Brain microvascular endothelial cell (primary cell): ENCODE data around the gene MRPL14.

Experiments
- DNase-seq: peaks from one replicate; pipeline ENCODE4 v3.0.0-alpha.2; 2020
- H3K27ac ChIP-seq: fragments of 250-450 bp; sonication (Bioruptor Pico); 2 replicates; pipeline ENCODE4 v1.5.1; 2020; ENCODE audit warnings: mild to moderate bottlenecking, moderate library complexity
- H3K27me3 ChIP-seq: fragments of 250-450 bp; sonication (Bioruptor Pico); replicated peaks from 2 replicates; pipeline ENCODE4 v1.5.1; 2020; ENCODE audit warnings: mild to moderate bottlenecking
- H3K36me3 ChIP-seq: fragments of 250-450 bp; sonication (Bioruptor Pico); replicated peaks from 2 replicates; pipeline ENCODE4 v1.5.1; 2020; ENCODE audit warnings: mild to moderate bottlenecking
- H3K4me3 ChIP-seq: 2 replicates; pipeline ENCODE4 v1.5.1; 2011; ENCODE audit warnings: low read depth, mild to moderate bottlenecking, control low read depth, low read length, moderate library complexity
- in situ Hi-C: cut with HindIII; loops from 2 replicates; pipeline ENCODE4 v1.10.0; 2017; ENCODE audit warnings: low sequenced_read_pairs, low pct_ligation_motif_present
- TF ChIP-seq, protein P1 (sequence below): IDR thresholded peaks from 2 replicates; pipeline ENCODE4 v1.5.1; 2011; ENCODE audit warnings: low read depth, mild to moderate bottlenecking, moderate library complexity, low read length, control low read depth, inconsistent platforms; ENCODE audit errors: missing control alignments

The MRPL14 gene

DNA sequence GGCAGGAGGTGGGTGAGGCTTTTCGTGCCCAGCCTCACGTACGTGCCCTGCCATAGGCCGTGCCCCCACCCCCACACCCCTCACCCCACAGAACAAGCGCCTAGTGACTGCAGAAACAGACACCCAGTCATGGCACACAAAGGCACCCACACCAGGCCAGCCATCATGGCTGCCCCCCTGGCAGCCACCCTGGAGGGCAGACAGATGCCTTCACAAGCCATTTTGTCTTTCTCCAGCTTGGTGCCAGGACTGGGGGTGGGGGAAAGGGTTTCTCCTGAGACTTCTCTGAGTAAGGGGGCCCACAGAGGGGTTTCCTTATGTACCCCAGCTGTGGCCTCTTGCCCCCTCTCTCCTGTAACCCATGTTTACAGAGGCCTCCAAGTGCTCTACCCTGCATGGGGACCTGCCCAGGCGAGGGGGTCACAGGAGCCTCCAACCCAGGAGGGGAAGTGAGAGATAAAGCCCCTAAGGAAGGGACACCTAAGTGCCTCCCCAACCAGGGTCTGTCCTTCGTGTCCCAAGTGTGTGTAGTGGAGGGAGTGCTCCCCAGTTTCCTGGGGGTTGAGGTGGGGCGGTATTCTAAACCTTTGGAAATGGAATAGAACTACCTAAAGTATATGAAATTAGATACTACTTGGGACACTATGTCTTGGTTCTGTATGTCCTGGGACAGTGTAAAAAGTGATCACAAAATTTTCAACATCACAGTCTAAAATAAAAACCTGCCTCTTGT is 49.9 kb downstream of the MRPL14 start:
- TF ChIP-seq, protein P1, sequence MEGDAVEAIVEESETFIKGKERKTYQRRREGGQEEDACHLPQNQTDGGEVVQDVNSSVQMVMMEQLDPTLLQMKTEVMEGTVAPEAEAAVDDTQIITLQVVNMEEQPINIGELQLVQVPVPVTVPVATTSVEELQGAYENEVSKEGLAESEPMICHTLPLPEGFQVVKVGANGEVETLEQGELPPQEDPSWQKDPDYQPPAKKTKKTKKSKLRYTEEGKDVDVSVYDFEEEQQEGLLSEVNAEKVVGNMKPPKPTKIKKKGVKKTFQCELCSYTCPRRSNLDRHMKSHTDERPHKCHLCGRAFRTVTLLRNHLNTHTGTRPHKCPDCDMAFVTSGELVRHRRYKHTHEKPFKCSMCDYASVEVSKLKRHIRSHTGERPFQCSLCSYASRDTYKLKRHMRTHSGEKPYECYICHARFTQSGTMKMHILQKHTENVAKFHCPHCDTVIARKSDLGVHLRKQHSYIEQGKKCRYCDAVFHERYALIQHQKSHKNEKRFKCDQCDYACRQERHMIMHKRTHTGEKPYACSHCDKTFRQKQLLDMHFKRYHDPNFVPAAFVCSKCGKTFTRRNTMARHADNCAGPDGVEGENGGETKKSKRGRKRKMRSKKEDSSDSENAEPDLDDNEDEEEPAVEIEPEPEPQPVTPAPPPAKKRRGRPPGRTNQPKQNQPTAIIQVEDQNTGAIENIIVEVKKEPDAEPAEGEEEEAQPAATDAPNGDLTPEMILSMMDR: no peak
- no peak overlapping the region for H3K27ac ChIP-seq
- in situ Hi-C loops: no loop called here
- no peaks in the 10 kb centered on the region for H3K27me3 ChIP-seq
- H3K36me3 ChIP-seq: no peaks in the 10 kb centered on the region
- DNase-seq: no peak
- H3K4me3 ChIP-seq: no peak overlapping the region

GRCh38 chr6:44076356-44077213 is 50.7 kb downstream of the MRPL14 start:
- H3K27me3 ChIP-seq: no peaks in the 10 kb centered on the region
- H3K27ac ChIP-seq: no peak overlapping the region
- DNase-seq: no peak
- H3K36me3 ChIP-seq: no peaks in the 10 kb centered on the region
- in situ Hi-C loops: no loop called here
- no peak overlapping the region for H3K4me3 ChIP-seq
- TF ChIP-seq, protein P1: no peak

- no peaks in the 10 kb centered on the region for H3K27me3 ChIP-seq
- H3K36me3 ChIP-seq: no peaks in the 10 kb centered on the region
- H3K27ac ChIP-seq: no peak overlapping the region
- in situ Hi-C loops: no loop called here
- TF ChIP-seq, protein P1: no peak
- no peak for DNase-seq
- H3K4me3 ChIP-seq: no peak overlapping the region
Measured at GRCh38 chr6:44075647-44076355, 51.5 kb downstream of the MRPL14 start.

DNA sequence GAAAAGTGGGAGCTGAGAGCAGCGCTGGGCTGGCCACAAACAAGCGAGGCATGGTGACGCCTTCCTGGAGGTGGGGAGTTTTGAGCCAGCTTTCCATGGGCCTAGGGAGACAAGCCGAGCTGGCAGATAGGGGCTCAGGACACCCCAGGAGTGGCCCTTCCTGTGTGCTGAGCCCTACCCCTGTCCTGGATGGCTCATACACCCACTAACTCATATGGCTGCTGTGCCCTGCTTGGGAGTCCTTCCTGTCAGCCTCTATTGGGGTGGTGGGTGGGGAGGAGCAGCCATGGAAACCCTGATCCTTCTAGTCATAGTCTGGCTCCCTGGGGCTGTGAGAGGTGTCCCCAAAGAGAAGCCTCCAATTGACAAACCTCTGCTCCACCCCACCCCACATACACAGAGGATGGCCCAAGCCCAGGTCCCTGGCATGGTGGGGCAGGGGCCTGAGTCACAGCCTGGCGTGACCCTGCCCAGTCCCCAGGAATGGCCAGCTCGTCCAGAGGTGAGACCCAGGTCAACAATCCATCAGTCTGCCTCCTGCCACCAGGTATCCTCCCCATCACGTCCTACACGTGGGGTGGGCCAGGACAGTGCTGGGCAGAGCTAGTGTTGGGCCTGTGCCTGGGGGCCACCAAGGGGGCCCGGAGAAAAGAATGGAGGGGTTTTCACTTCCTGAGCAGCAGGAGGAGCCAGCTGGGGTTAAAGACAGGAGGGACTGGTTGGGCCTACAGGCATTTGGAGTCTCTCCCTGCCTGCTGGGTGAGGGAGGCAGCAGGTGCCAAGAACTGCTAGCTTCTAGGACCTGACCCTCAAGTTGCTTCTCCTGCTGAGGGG is 52.2 kb downstream of the MRPL14 start:
- no peak for DNase-seq
- no peak overlapping the region for H3K27ac ChIP-seq
- H3K36me3 ChIP-seq: no peaks in the 10 kb centered on the region
- TF ChIP-seq, protein P1: no peak
- in situ Hi-C loops: no loop called here
- H3K4me3 ChIP-seq: no peak overlapping the region
- no peaks in the 10 kb centered on the region for H3K27me3 ChIP-seq

- in situ Hi-C loops: no loop called here
- peak; percentile 76 for DNase-seq
- Histone ChIP-seq H3K27me3 (no peaks in the 10 kb centered on the region), H3K36me3 (no peaks in the 10 kb centered on the region), H3K4me3 (no peak overlapping the region), H3K27ac (peak overlapping the region; percentile 10)
- TF ChIP-seq, protein P1: peak; percentile 98
Measured at GRCh38 chr6:44074439-44074812, 52.8 kb downstream of the MRPL14 start.
